SK-N-MC (cell line): ENCODE data around the gene CFAP61.

Source experiments
- EZH2 ChIP-seq: fragments of 200-600 bp; sonication (generic); IDR thresholded peaks from one replicate; pipeline ENCODE4 v1.6.1; 2017; ENCODE audit warnings: antibody characterized with exemption
- POLR2AphosphoS5 ChIP-seq: IDR thresholded peaks from 2 replicates; pipeline ENCODE4 v1.6.1; 2012; ENCODE audit warnings: mild to moderate bottlenecking, low read depth, low read length, borderline replicate concordance

GRCh38 chr20:20184149-20184548 is 131.8 kb downstream of the CFAP61 start:
- no peak for TF ChIP-seq POLR2AphosphoS5
- no peak for TF ChIP-seq EZH2
